GOT3 (cell line): ENCODE data around the gene MRC2.

Source experiments
- DNase-seq: peaks from one replicate; lab custom pipeline; 2025; ENCODE audit warnings: mixed read lengths; lab: John Stamatoyannopoulos, UW

MRC2 gene

GRCh38 chr17:62663304-62663703 lies 35.8 kb downstream of the MRC2 start:
- no peak for DNase-seq

- no peak for DNase-seq
Measured at GRCh38 chr17:62664336-62665120, 37.1 kb downstream of the MRC2 start.

GRCh38 chr17:62665599-62665998 lies 38.1 kb downstream of the MRC2 start:
- no peak for DNase-seq

- no peak for DNase-seq
Measured at GRCh38 chr17:62666061-62666800, 38.8 kb downstream of the MRC2 start.

GRCh38 chr17:62666801-62667591 lies 39.5 kb downstream of the MRC2 start:
- no peak for DNase-seq

GRCh38 chr17:62668091-62668804 lies 40.8 kb downstream of the MRC2 start:
- DNase-seq, result no peak

GRCh38 chr17:62670202-62670821 lies 42.8 kb downstream of the MRC2 start:
- no peak for DNase-seq

GRCh38 chr17:62671553-62671952 lies 44.1 kb downstream of the MRC2 start:
- DNase-seq, result no peak

- no peak for DNase-seq
Measured at GRCh38 chr17:62672957-62673356, 45.5 kb downstream of the MRC2 start.

- DNase-seq, result no peak
Measured at GRCh38 chr17:62673614-62674362, 46.3 kb downstream of the MRC2 start.

- no peak for DNase-seq
Measured at GRCh38 chr17:62674363-62674739, 46.9 kb downstream of the MRC2 start.

- DNase-seq, result no peak
Measured at GRCh38 chr17:62674841-62675240, 47.4 kb downstream of the MRC2 start.

GRCh38 chr17:62675260-62675659 lies 47.8 kb downstream of the MRC2 start:
- DNase-seq, result no peak

GRCh38 chr17:62675701-62676100 lies 48.2 kb downstream of the MRC2 start:
- DNase-seq, result no peak

GRCh38 chr17:62676231-62676943 lies 48.9 kb downstream of the MRC2 start:
- no peak for DNase-seq

GRCh38 chr17:62676952-62677596 lies 49.6 kb downstream of the MRC2 start:
- no peak for DNase-seq

GRCh38 chr17:62678214-62678919 lies 50.9 kb downstream of the MRC2 start:
- DNase-seq, result no peak

- no peak for DNase-seq
Measured at GRCh38 chr17:62679866-62680377, 52.5 kb downstream of the MRC2 start.
